Measurements from ENCODE around the gene NANOS3. TPM values are rescaled to one million over a fixed set of nuclear protein-coding genes. Genes with fewer than 3 reads are reported as not detected.

NANOS3 gene
- total and polyA plus RNA-seq, 9 of the 15 experiments (the other 6 are each of a cell fraction or from before 2014, with no cell fraction given), result not detected

- TF ChIP-seq MGA (IDR thresholded peaks at IDR 0.05), result no peak; the same call in 1 of the 2 replicates
- TF ChIP-seq ZNF707 (CRISPR knock-in tag; conservative IDR thresholded peaks at IDR 0.05), result no peak
- peak; percentile 86 for TF ChIP-seq TFAP4 (CRISPR knock-in tag; IDR thresholded peaks at IDR 0.05; ENCODE audit: borderline replicate concordance)
- TF ChIP-seq ETV6 (IDR thresholded peaks at IDR 0.05; ENCODE audit: borderline replicate concordance in 1 of 2, low read depth in 2 of 2, low read length in 1 of 2), result 0 out of 4 replicates have a peak, but pooled peaks of 1 of the 2 experiments have one; percentile 44
- TF ChIP-seq ETV6 (CRISPR knock-in tag; IDR thresholded peaks at IDR 0.05; ENCODE audit: borderline replicate concordance), result no peak
- peak; percentile 30; the same call in 1 of the 2 replicates for TF ChIP-seq SAFB (IDR thresholded peaks at IDR 0.05; ENCODE audit: borderline replicate concordance, low read depth, low read length)
- TF ChIP-seq FUS (optimal IDR thresholded peaks at IDR 0.05; ENCODE audit: low read depth, low read length), result no peak
- peak; percentile 42 to 55; a peak in 3 of 4 replicates for TF ChIP-seq MAZ (CRISPR knock-in tag; conservative IDR thresholded peaks at IDR 0.05 in 1 of 2, IDR thresholded peaks at IDR 0.05 in 1 of 2)
- TF ChIP-seq RBM34 (IDR thresholded peaks at IDR 0.05; ENCODE audit: borderline replicate concordance, insufficient read depth, low read length), result no peak
- TF ChIP-seq ZNF512 (tag; IDR thresholded peaks at IDR 0.05), result no peak
- no peak for TF ChIP-seq MXD1 (CRISPR knock-in tag; IDR thresholded peaks at IDR 0.05; ENCODE audit: borderline replicate concordance, poor library complexity, severe bottlenecking)
Observed at GRCh38 chr19:13839130-13839937, 37.6 kb upstream of the NANOS3 start (continued).
